GM21515 (cell line): ENCODE measurements around the gene MIB2.

Experiments used
- ATAC-seq: cut with Tn5 transposase; IDR thresholded peaks from one replicate; pipeline ENCODE4 v1.9.1; 2021; ENCODE audit not compliant: unreplicated experiment

The MIB2 gene

DNA sequence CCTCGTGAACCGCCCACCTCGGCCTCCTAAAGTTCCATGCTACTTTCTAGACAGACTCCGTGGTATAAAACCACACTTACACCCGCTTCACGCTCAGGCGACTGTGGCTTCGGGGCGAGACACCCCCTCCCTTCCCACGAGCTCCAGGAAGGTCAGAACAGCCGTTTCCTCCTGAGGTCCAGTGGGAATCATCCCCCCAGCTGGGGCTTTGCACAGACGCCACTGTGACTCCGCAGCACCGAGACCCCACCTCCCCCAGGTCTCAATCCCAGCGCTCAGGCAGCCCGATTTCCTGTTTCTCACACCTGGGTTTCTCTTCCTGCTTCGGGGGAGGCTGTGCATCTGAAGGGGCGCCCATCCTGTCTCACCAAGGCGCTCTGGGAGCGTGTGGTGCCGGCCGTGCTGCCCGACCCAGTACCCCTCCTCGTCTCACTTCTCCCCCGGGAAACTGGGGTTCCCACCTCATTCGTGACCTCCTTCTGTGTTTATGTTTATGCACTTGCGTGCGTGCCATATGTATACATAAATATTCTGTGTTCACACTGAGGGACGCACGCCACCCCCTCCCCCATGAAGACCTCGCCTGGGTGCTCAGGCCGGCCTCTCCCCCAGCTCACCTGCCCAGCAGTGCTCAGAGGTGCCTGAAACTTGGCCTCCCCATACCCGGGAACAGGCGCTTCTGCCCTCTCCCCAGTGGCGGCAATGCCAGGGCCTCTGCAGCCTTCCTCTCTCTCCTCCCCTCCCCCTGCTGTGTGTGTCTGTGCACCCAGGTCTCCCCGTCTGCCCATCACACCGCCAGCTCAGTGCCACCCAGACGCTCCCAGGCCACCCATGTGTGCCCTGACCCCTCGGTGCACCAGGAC is 62.6 kb downstream of the MIB2 start:
- peak; percentile 57 for ATAC-seq

DNA sequence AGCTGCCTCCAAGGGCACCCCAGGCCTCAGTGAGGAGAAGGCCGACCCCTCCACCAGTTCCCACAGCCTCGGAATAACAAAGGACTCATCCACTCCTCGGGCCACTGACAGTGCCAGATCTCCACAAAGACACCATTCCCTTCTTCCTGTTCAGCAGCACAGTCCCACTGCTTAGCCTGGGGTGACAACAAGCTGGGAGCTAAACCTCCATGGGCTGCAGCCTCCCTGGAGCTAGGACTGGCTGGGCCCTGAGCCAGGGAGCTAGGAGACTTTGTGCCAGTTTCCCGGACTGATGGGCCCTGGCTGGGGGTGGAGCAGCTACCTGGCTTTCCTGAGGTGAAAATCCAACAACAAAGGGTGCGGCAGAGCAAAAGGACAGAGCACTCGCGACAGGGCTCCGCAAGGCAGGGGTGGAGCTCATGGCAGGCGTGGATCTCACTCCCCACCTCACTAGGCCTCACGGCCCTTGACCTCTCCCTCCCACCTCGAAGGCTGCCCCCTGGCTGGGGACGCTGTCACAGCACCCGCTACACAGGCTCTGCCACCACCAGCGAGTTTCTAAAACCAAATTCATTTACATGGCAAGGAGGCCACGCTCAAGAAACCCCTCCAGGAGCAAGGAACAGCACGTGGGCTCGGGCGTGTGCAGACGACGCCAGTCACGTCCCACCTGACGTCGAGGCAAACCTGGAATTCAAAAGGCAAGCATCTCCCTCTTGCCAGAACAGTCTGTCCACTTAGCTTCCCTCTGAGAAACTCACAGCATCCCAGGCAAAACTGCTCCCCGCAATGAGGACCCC is 63.5 kb downstream of the MIB2 start:
- ATAC-seq, result peak; percentile 28
